Panc1 (cell line): ENCODE measurements around the gene SSC5D. TPM values are rescaled to one million over a fixed set of nuclear protein-coding genes. Genes with fewer than 3 reads are reported as not detected.
A peak's percentile ranks its signal among the peaks of the same experiment; 100 is the strongest.

Experiments
- ATAC-seq: fragments of 200-7000 bp; cut with Tn5 transposase; 2 replicates; pipeline ENCODE4 v1.9.1; 2020; ENCODE audit warnings: mild to moderate bottlenecking, moderate library complexity
- BruUV-seq: library from RNA; stranded (reverse); fragments of 400-500 nt; replicated peaks from 2 replicates; lab custom pipeline; 2021; lab: Mats Ljungman, UMichigan
- CTCF ChIA-PET: fragments of 300-600 bp; sonication (Branson Sonifier 250); formaldehyde crosslinking; loops from one replicate; lab custom pipeline; 2022; ENCODE audit warnings: antibody characterized with exemption; lab: Charles Lee
- POLR2A ChIA-PET: fragments of 300-600 bp; sonication (Branson Sonifier 250); formaldehyde crosslinking; loops from one replicate; lab custom pipeline; 2022; ENCODE audit warnings: antibody characterized with exemption; lab: Charles Lee
- DNase-seq: peaks from one replicate; pipeline ENCODE4 v3.0.0-alpha.2; 2010; ENCODE audit warnings: low read depth, low spot score
- H3K27ac ChIP-seq: 2 replicates; pipeline ENCODE4 v1.5.1; 2011; ENCODE audit warnings: mild to moderate bottlenecking, low read length, inconsistent platforms
- H3K27me3 ChIP-seq: fragments of 200-500 bp; sonication (Bioruptor generic); 2 replicates; pipeline ENCODE4 v1.6.0; 2014; ENCODE audit warnings: low read length, inconsistent platforms; ENCODE audit not compliant: control insufficient read depth, insufficient read depth
- H3K36me3 ChIP-seq: fragments of 200-500 bp; sonication (Bioruptor generic); 2 replicates; pipeline ENCODE4 v1.5.1; 2014; ENCODE audit warnings: inconsistent platforms, mild to moderate bottlenecking, low read length, moderate library complexity; ENCODE audit not compliant: control insufficient read depth, insufficient read depth
- H3K4me1 ChIP-seq: 2 replicates; pipeline ENCODE4 v1.5.1; 2011; ENCODE audit warnings: inconsistent platforms, mild to moderate bottlenecking, low read length, moderate library complexity; ENCODE audit not compliant: control insufficient read depth, insufficient read depth
- H3K4me3 ChIP-seq, 2 experiments: 2 replicates each; pipeline ENCODE4 v1.5.1; 2011 to 2012; ENCODE audit warnings: low read depth in 2 of 2, low read length in 2 of 2, mild to moderate bottlenecking in 2 of 2, inconsistent platforms in 1 of 2, moderate library complexity in 1 of 2
- H3K9me3 ChIP-seq: fragments of 200-500 bp; sonication (Bioruptor generic); 2 replicates; pipeline ENCODE4 v1.5.1; 2014; ENCODE audit warnings: low read depth, mild to moderate bottlenecking, inconsistent platforms, low read length, moderate library complexity; ENCODE audit not compliant: control insufficient read depth, insufficient read depth
- CTCF ChIP-seq: fragments of 450-650 bp; IDR thresholded peaks from 2 replicates; pipeline ENCODE4 v1.5.1; 2017; ENCODE audit warnings: mild to moderate bottlenecking
- POLR2AphosphoS5 ChIP-seq: IDR thresholded peaks from 2 replicates; pipeline ENCODE4 v1.6.1; 2012; ENCODE audit warnings: mild to moderate bottlenecking, low read depth, low read length, moderate library complexity
- REST ChIP-seq, 2 experiments: IDR thresholded peaks; 2 replicates each; pipeline ENCODE4 v1.6.1; 2011 to 2012; ENCODE audit warnings: low read depth in 2 of 2, control low read depth in 1 of 2, low read length in 1 of 2, mild to moderate bottlenecking in 1 of 2, moderate library complexity in 1 of 2; ENCODE audit not compliant: insufficient read depth in 1 of 2
- SIN3A ChIP-seq: IDR thresholded peaks from 2 replicates; pipeline ENCODE4 v1.6.1; 2012; ENCODE audit warnings: low read depth, mild to moderate bottlenecking, low read length, moderate library complexity, borderline replicate concordance; ENCODE audit not compliant: insufficient read depth
- TCF7L2 ChIP-seq: IDR thresholded peaks from 2 replicates; pipeline ENCODE4 v1.6.1; 2011; ENCODE audit warnings: mild to moderate bottlenecking, low read depth, low read length, inconsistent platforms
- in situ Hi-C: cut with HindIII; loops from 2 replicates; pipeline ENCODE4 v1.10.0; 2016; ENCODE audit warnings: low sequenced_read_pairs, low pct_unique_long_range_greater_than_20kb
- intact Hi-C: fragments of 100-400 bp; cut with micrococcal nuclease; formaldehyde crosslinking; loops from one replicate; pipeline ENCODE4 v1.10.0; 2022; ENCODE audit not compliant: unreplicated experiment
- total RNA-seq: library from RNA; stranded (reverse); gene quantifications from one replicate; pipeline ENCODE4 v1.2.1, GENCODE V29; 2021; ENCODE audit not compliant: unreplicated experiment

The SSC5D gene
- total RNA-seq, 1 experiment from 2014 or later, result 13.0 TPM

- Histone ChIP-seq H3K9me3 (no peaks in the 10 kb centered on the region), H3K27ac (no peak overlapping the region), H3K27me3 (no peaks in the 10 kb centered on the region), H3K4me1 (peaks cover 46% of the 10 kb centered on the region), H3K36me3 (peaks cover 3% of the 10 kb centered on the region; the same call in 1 of the 2 replicates), H3K4me3 (no peak overlapping the region)
- no peak for TF ChIP-seq REST (IDR thresholded peaks at IDR 0.05; ENCODE audit: insufficient read depth in 1 of 2, low read depth in 2 of 2, low read length in 1 of 2)
- no peak for TF ChIP-seq SIN3A
- no peak for TF ChIP-seq TCF7L2
- no peak for TF ChIP-seq POLR2AphosphoS5
- TF ChIP-seq CTCF, result no peak
- no peak for DNase-seq
- BruUV-seq, result no TSS peak
- intact Hi-C loops (no loop called here), in situ Hi-C loops (no loop called here)
- POLR2A ChIA-PET, result interaction anchor here (0.5 to 0.7 kb wide), 2 partner anchors 12 to 327 kb away, joined by 3 to 10 read pairs; no protein-coding TSS in a partner anchor
- CTCF ChIA-PET, result no interaction called here
- no peak for ATAC-seq
These were observed 5.1 kb upstream of the SSC5D start for GRCh38 chr19:55482967-55483705.

GRCh38 chr19:55483706-55484592, 4.3 kb upstream of the SSC5D start:
- BruUV-seq, result no TSS peak
- peak overlapping the region; percentile 67 to 78 for H3K4me3 ChIP-seq
- in situ Hi-C loops (no loop called here), intact Hi-C loops (no loop called here)
- H3K9me3 ChIP-seq, result no peaks in the 10 kb centered on the region
- ChIA-PET POLR2A (interaction anchor here (0.5 to 1.1 kb wide), 2 partner anchors 7 to 327 kb away, joined by 3 to 4 read pairs; partner anchors contain the start of gene ZNF628), CTCF (interaction anchor here (0.6 to 0.7 kb wide), 2 partner anchors 338 to 868 kb away, joined by 3 read pairs; no protein-coding TSS in a partner anchor)
- peaks cover 3% of the 10 kb centered on the region; the same call in 1 of the 2 replicates for H3K36me3 ChIP-seq
- H3K27me3 ChIP-seq, result no peaks in the 10 kb centered on the region
- H3K4me1 ChIP-seq, result peaks cover 50% of the 10 kb centered on the region
- H3K27ac ChIP-seq, result peak overlapping the region; percentile 94
- ATAC-seq (no peak), DNase-seq (no peak)
- no peak for TF ChIP-seq CTCF
- no peak for TF ChIP-seq SIN3A
- no peak for TF ChIP-seq POLR2AphosphoS5
- TF ChIP-seq REST (IDR thresholded peaks at IDR 0.05; ENCODE audit: insufficient read depth in 1 of 2, low read depth in 2 of 2, low read length in 1 of 2), result no peak
- TF ChIP-seq TCF7L2, result no peak
